ENCODE results near the gene KIF18A.

Gene KIF18A

GRCh38 chr11:27976262-27976661 lies 131.7 kb downstream of the KIF18A start:
- DNase-seq = no peak
- in situ Hi-C loops (cut with MboI; ENCODE audit: low pct_unique_long_range_greater_than_20kb, low sequenced_read_pairs) = no loop called here

GRCh38 chr11:27973851-27974536 lies 134.0 kb downstream of the KIF18A start:
- DNase-seq = no peak
- in situ Hi-C loops (cut with MboI; ENCODE audit: low pct_unique_long_range_greater_than_20kb, low sequenced_read_pairs) = no loop called here

GRCh38 chr11:27972522-27973170 lies 135.3 kb downstream of the KIF18A start:
- in situ Hi-C loops (cut with MboI; ENCODE audit: low pct_unique_long_range_greater_than_20kb, low sequenced_read_pairs) = no loop called here

GRCh38 chr11:27971171-27971570 lies 136.8 kb downstream of the KIF18A start:
- DNase-seq = no peak
- in situ Hi-C loops (cut with MboI; ENCODE audit: low pct_unique_long_range_greater_than_20kb, low sequenced_read_pairs) = no loop called here

More at GRCh38 chr11:27972522-27973170, 135.3 kb downstream of the KIF18A start:
- DNase-seq = no peak

Measured in KBM-7 (cell line).